Hepatic stellate cell (primary cell): ENCODE data around the gene KCNK4.

ENCODE experiments used
- DNase-seq: peaks from one replicate; pipeline ENCODE4 v3.0.0; 2011; ENCODE audit warnings: low spot score

KCNK4 gene

GRCh38 chr11:64268893-64269539 is 22.1 kb upstream of the KCNK4 start:
- peak; percentile 57 for DNase-seq

GRCh38 chr11:64269540-64270220 is 21.4 kb upstream of the KCNK4 start:
- peak; percentile 93 for DNase-seq

GRCh38 chr11:64275031-64275800 is 15.9 kb upstream of the KCNK4 start:
- DNase-seq: no peak

GRCh38 chr11:64275841-64276240 is 15.3 kb upstream of the KCNK4 start:
- no peak for DNase-seq

GRCh38 chr11:64276653-64277431 is 14.3 kb upstream of the KCNK4 start:
- no peak for DNase-seq

GRCh38 chr11:64278576-64279190 is 12.4 kb upstream of the KCNK4 start:
- no peak for DNase-seq

GRCh38 chr11:64281957-64282770 is 8.9 kb upstream of the KCNK4 start:
- DNase-seq: no peak

GRCh38 chr11:64283092-64283491 is 8.0 kb upstream of the KCNK4 start:
- no peak for DNase-seq

GRCh38 chr11:64284048-64284961 is 6.8 kb upstream of the KCNK4 start, which contains the start of gene BAD:
Gene BAD, minus strand, starts transcription at chr11:64284665. Its CDS starts 297 bp downstream, at chr11:64284368.
- peak; percentile 100 for DNase-seq

- peak; percentile 91 for DNase-seq
These were observed 5.9 kb upstream of the KCNK4 start, which contains the start of gene GPR137 for GRCh38 chr11:64284962-64285884. Gene GPR137, plus strand, starts transcription at chr11:64285848. Its CDS starts 677 bp downstream, at chr11:64286525.

GRCh38 chr11:64285885-64286800 is 5.0 kb upstream of the KCNK4 start:
- DNase-seq: no peak

GRCh38 chr11:64286801-64287159 is 4.3 kb upstream of the KCNK4 start:
- DNase-seq: no peak

- no peak for DNase-seq
These were observed 3.3 kb upstream of the KCNK4 start for GRCh38 chr11:64287676-64288352.

- no peak for DNase-seq
These were observed 2.8 kb upstream of the KCNK4 start for GRCh38 chr11:64288353-64288750.

- DNase-seq: no peak
These were observed 2.0 kb upstream of the KCNK4 start for GRCh38 chr11:64289002-64289564.
